HG03139 (cell line): ENCODE results near the gene ACSF3.

Experiments used
- ATAC-seq: cut with Tn5 transposase; IDR thresholded peaks from one replicate; pipeline ENCODE4 v1.9.1; 2021; ENCODE audit not compliant: unreplicated experiment

Gene ACSF3

DNA sequence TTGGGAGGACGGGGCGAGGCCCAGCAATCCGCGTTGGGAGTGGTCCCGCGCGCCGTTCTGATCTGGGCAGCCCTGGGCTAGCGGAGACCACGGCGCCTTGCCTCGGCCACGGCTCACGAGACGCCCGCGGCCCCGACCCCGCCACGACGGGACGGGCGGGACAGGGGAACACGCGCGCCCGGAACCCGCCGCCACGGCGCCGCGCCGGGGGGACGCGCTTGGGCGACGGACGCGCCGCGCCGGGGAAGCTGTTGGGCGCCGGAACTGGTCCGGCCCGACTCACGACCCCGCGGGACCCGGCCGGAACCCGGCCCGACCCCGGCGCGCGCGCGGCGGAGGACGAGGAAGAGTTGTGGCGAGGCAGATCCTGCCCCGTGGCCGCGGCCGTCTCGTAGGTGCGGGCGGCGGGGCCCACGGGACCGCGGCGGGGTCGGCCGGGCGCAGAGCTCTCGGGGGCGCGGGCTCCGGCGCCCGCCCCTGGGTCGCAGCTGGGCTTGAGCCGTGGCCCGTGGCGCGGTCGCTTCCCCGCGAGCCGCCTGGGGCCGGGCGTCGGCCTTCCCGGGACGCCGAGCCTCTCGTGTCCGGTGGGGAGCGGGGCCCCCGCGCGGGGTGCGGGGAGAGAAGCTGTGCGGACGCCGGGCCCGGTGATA, at the start of gene ACSF3:
Gene ACSF3, plus strand, starts transcription at position 251 of the 650 bp plus-strand sequence. CDS start 6,830 bp downstream, outside the sequence.
- no peak for ATAC-seq

GRCh38 chr16:89044418-89045180, 49.1 kb upstream of the ACSF3 start:
- no peak for ATAC-seq

GRCh38 chr16:89045181-89045815, 48.4 kb upstream of the ACSF3 start:
- ATAC-seq: no peak

GRCh38 chr16:89045881-89046280, 47.8 kb upstream of the ACSF3 start:
- ATAC-seq: no peak

- no peak for ATAC-seq
Measured at GRCh38 chr16:89046491-89046890, 47.2 kb upstream of the ACSF3 start.

- no peak for ATAC-seq
Measured at GRCh38 chr16:89047331-89048089, 46.1 kb upstream of the ACSF3 start.

GRCh38 chr16:89048090-89048725, 45.4 kb upstream of the ACSF3 start:
- ATAC-seq: no peak

GRCh38 chr16:89048871-89049422, 44.7 kb upstream of the ACSF3 start:
- ATAC-seq: no peak

DNA sequence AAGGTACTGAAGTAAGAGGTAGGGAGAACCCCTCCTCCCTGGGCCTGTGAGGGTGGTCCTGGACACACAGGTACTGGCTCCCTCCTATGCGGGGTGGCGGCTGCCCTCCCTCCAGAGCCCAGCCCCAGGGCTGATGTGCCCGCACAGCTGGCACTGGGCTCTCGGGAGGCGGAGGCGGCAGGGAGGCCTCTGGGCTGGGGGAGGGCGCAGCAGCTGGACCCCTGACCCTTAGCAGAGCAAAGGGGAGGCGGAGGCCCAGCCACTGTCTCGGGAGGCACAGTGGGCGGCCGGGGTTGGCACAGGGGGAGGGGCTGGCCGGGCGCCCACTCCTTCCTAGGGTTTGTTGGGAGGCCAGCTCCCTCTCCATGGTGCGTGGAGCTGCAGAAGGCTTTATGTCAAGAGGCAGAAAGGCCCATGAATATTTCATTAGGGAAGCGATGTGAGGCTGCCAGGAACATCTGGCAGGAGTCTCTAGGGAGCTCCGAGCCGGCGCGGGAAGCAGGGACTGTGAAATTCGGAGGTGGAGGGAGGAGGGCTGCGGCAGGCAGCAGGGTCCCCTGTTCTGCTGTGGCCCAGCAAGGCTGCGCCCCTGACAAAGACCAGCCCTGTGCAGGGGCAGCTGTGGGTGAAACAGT, 44.1 kb upstream of the ACSF3 start:
- ATAC-seq: no peak

DNA sequence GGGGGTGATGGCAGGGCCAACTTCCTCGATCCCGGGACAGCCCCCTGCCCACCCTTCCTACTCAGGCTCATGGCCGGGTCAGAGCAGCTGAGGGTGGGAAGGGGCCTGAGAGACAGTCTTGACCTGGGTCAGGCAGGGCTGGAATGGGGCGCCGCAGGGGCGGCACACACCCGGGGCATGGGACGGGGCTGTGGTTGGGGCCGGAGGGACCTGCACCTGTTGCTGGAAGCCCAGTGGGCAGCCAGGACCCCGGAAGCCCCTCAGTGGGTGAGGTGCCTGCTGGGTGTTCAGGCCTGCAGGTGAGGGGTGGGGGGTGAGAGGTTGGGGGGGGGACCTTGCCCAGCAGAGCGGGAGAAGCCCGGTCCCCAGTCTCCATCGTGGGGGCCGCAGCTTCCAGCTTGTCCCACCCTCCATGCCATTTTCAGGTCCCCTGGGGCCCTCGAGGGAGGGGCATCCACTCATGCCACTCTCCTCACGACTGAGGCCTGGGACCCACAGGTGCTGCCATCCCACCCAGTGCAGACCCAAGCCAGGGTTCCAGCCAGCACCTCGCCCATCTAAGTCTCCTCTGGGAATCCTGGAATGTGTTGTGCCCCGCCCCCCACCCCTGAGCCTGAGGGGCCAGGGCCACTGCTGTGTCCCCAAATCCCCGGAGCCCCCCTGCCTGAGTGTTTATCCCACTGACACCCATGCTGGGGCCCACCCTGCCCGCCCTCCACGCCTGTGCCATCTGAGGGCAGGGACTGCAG, 43.4 kb upstream of the ACSF3 start:
- no peak for ATAC-seq

DNA sequence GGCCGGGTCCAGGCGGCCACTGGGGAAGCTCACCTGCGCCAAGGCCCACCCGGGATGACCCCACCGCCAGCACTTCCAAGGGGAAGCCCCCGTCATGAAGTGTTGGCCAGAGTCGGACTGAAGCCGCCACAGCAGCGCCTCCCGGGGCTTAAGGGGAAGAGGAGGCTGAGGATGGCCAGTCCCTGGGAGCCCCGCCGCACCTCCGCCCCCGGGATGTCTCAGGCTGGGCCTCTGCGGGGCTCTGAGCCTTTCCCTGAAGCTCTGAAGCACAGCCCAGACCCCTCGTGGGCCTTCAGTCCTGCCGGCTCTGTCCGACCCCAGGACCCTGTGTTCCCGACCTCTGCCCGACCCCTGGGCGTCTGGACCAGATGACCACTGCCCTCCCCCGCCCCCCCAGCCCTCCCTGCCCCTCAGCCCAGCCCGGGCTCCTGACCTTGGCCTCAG, 42.8 kb upstream of the ACSF3 start:
- ATAC-seq: no peak

GRCh38 chr16:89051521-89052166, 42.0 kb upstream of the ACSF3 start:
- ATAC-seq: no peak

- ATAC-seq: no peak
Measured at GRCh38 chr16:89052191-89052889, 41.3 kb upstream of the ACSF3 start.

GRCh38 chr16:89052890-89053724, 40.5 kb upstream of the ACSF3 start:
- no peak for ATAC-seq

DNA sequence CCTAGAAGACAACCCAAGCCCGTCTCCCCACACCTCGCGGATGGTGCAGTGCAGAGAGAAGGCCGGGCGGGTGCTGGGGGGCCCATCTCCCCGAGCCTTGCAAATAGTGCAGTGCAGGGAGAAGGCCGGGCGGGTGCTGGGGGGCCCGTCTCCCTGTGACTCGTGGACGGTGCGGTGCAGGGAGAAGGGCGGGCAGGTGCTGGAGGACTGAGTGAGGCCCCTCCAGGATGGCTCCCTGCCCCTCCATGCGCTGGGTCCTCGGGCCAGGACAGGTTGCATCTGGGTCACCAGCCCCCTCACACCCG, 40.0 kb upstream of the ACSF3 start:
- no peak for ATAC-seq

DNA sequence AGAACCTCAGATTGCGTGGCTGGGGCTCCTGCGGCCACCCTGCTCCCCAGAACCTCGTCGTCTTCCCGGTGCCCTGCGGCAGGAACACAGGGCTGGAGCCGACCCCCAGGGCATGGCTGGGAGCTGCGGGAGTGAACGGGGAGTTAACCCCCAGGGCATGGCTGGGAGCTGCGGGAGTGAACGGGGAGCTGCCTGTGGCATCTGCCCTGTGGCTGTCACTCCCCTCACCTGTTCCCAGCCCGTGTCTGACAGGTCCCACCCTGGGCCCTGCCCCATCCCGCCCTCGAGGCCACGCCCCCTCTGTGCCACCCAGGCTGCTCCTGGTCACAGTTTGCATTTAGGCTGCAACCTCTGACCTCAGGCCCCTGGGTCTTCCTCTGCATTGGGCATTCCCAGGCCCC, 39.4 kb upstream of the ACSF3 start:
- no peak for ATAC-seq

GRCh38 chr16:89054714-89055113, 38.9 kb upstream of the ACSF3 start:
- no peak for ATAC-seq

DNA sequence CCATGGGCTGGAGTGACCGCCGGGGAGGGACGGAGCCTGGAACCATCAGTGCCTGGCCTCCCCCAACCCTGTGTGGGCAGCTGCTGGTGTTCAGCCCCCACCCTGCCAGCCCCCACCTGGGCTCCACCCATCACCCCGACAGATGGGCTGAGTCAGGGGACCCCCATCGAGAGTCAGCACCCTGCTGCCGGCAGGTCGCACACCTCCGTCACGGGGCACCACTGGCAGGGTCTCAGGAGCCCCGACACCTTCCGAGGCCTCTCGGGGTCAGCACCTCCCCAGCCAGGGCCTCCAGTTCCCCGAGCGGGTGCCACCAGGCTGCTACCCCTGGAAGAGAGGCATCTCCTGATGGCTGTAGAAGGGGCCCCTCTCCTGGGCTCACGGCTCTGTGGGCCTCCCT, 38.3 kb upstream of the ACSF3 start:
- ATAC-seq: no peak
